HG03575 (cell line): ENCODE data around the gene ASIC2.

ENCODE experiments used
- ATAC-seq: cut with Tn5 transposase; IDR thresholded peaks from one replicate; pipeline ENCODE4 v1.9.1; 2021; ENCODE audit not compliant: unreplicated experiment, insufficient number of reproducible peaks, low FRiP score; ENCODE audit errors: extremely low read depth

The ASIC2 gene

DNA sequence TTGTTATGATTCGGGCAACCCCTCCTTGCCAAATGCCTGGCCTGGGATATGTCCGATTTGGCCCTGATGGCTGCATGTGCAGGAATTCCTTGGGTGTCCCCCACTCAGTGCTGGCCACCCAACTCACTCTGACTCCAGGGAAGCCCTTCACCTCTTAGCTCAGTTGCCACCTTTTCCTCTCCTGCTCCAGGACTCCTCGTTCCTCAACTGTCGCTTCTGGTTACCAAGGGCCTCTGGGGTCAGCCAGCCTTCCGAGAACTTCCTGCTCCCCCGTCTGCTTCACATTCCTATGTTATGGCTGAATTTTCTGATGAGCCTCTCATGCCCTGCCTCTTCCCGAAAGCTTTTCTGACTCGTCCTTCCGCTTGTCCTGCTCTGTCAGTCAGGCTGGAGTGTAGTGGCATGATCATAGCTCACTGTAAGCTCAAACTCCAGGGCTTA, 237.9 kb downstream of the ASIC2 start:
- no peak for ATAC-seq

DNA sequence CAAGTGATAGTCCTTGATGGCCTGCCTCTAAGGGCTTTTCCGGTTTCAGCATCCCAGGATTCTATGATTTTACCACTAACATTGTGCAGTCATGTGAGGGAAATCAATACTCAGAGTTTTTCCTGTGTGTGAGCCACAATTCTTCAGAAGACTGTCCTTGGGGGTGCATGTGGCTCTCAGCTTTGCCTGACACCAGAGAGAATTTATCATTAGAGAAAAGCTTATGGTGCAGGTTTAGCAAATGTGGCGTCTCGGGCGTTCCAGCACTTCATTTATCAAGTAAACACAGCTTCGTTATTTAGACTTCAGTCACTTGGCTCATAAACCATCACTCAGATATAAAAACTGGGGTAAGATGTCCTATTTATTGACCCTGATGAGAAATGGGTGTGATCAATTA, 238.7 kb downstream of the ASIC2 start:
- no peak for ATAC-seq

DNA sequence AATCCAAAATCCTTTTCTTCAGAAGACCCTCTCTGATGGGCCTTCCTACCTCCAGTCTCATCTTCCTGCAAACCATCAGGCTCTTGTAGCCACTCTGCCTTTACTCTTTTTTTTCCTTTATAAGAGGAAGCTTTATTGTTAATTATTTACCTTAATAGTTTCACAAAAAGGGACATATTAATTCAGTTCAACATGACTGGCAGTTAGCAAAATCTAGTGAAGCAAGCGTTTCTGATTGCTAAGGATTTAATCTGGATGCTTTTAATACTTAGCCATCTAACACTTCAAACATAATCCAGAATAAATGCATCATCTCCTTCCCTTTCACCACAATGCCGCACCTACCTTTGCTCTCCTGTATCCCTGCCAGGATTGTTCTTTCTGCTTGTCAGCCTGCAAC, 239.4 kb downstream of the ASIC2 start:
- ATAC-seq, result no peak

DNA sequence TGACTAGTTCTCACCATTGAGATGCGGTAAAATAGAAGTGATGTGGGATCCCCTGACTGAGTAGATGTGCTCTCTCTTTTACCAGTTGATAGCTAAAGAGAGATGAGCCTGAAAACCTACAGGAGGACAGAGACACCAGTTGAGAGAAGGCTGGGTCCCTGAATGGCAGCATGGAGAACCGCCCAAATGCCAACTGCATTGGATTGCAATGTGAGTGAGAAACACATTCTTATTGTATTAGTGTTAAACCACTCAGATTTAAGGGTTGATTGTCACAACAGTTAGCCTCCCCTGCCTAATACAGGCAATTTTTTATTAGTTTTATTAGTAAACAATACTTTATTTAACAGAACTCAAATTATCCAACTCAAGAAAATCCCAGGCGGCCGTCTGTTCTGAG, 240.2 kb downstream of the ASIC2 start:
- ATAC-seq, result no peak

DNA sequence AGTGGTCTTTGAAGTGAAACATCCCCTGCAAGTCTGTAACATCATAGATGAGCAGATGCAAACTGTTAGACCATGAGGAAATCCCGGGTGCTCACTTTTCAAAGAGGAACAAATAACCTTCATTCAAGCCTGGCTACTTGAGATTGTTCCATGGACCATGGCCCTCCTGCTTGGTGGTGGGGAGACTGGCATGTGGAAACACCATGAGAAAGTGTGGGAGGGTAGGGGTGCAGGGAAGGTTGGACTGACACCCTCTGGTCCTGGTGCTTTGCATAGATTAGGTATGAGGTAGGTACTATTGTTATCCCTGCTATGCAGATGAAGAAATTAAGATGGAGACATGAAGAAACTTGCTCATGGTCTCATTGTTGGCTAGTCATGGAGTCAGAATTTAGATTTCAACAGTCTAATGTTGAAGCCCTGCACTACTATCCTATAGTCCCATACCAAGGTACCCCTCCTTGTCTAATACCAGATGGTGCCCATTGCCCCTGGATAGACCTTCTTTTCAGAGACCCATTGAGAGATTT, 242.4 kb downstream of the ASIC2 start:
- no peak for ATAC-seq

DNA sequence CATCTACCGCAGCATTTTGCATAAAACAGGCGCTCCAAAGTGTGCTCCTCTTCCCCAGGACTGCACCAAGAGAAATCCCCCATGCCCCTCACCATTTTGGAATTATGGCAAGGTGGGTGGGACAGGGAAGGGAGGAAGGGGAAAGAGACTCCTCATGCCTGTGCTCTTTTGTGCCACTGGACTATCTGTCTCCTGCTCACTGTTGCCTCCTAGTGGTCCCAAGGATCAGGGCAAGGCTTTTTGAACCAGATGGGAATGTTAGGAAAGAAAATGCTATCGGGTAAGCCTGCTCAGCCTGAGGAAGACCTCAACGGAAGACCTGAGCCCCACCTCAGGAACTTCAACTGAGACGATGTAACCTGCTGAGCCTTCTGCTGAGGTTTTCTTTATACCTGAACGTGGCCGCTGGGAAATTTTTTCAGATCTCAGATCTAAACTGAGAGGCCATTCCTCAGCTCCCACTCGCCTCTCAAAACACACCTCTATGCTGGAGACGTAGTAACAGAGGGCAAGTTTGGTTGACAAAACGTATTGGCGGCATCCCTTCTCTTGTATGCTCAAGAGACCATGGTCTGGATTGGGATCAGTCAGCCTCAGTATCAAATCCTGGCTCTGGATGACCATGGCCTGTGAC, 243.2 kb downstream of the ASIC2 start:
- ATAC-seq, result no peak

DNA sequence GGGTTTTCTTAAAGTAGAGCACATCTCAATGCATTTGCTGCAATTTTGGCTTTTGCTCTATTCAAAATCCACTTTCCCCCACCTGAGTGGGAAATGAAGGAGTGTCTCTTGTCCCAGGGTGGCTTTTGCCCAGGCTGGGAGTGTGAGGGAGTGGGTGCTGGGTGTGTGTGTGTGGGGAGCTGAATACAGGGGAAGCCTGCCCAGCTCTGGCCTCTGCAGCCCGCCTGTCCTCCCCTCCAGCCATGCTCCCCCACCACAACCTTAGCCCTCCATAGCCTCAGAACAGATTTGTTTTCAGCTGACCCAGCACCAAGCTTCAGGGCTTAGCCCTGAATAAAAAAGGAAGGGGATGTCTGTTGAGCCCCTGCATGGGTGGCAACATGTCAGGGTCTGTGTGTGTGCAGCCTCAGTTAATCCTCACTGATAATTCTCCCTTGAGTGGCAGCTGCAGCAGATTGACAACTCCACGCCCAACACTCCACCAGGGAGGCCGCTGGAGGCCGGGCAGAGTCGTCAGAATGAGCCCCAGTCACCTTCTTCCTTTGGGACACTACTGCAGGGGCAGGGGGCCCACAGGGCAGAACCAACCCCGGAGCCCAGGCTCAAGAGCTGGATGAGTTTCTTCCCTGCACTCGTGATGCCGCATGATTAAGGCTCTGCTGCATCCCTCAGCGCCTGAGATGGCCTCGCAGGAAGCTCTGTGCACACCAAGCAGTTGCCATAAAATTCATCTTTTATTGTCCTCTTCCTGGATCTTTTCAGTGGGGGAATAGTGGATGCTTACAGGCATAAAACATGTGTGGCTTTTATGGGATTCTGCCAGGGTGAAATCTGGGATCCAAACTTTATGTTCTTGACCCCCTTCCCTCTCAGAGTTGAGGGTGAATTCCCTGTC, 246.5 kb downstream of the ASIC2 start:
- ATAC-seq, result no peak

DNA sequence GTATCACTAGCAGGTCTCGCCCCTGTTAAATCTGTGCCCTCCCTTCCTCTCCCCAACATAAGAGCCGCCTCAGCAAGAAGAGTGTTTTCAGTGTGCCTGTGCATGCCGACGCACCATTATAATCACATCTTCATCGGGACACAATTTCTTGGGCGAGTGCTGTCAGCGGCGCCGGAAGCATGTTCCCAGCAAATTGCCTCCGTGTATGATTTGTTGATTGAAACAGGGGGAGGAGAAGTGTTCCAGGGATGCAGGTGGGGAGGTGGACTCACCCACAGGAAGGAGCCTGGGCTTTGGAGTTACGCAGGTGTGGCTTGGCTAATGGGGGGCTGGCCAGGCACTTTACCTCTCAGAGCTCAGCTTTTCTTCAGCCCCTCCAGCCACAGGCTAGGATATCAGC, 247.9 kb downstream of the ASIC2 start:
- ATAC-seq, result no peak

DNA sequence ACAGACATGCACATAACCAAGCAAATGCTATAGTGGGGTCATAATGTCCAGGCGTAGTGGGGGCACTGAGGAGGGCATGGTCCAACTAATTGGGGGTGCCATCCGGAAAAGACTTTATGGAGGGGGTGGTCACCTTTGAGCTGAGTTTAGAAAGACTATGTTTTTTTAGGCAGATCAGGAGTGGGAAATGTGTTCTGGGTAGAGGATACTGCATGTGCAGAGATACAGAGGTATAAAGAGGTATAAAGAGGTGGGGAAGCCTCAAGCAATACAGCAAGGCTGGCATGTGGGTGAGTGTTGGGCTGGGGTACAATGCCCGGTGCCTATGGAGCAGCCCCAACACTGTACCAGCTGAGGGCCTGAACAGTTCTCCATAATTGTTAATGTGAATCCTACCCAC, 248.3 kb downstream of the ASIC2 start:
- no peak for ATAC-seq

DNA sequence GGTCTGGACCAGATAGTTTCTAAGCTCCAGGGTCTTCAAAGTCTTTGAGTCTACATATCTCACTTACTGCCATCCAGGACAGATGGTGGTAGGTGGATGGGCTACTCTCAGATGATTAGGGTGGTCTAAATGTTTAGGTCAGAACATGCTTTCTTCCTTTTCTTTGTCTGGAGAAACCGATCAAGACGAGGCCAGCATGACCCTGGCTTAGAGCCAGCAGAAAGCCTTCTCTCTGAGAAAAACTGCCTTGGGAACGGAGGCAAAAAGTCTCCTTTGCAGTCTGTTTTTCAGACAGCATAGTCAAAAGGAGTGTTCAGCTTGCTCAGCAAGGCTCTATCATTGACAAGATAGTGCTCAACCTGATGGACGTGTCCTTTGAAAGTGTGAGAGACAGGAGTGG, 252.6 kb downstream of the ASIC2 start:
- ATAC-seq, result no peak

DNA sequence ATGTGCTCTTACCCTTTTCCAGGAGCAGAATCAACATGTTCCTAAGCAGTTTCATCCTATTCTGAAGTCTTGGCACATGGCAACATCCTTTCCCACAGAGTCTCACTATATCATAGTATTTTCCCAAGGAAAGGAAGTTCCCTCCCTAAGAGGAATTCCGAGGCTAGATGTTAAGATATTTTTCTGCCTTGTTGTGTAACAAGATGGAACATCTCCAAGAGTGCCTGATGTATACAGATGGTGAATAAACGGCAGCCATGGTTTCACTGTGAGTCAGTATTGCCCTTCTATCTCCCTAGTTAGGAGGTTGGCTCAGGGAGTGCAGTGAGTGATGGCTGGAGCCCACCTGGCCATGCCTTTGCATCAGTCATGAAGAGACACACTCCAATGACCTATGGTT, 253.2 kb downstream of the ASIC2 start:
- no peak for ATAC-seq

DNA sequence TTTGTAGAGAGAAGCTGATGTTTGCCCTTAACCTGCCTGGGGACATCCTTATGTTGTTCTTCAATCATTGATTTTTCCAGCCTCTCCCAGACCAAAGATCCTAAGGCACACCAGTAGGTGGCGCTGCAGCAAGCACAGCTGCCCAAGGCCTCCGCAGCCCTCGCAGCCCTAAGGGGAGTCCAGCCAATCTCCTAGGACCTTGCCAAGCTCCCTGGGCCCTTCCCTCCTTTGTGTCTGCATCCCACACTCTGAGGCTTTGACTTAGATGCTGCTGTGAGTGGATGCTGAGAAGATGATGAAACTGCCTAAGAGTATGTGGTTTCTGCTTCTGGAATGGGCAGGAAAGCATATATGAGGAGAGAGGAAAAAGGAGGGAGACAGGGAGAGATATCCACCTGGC, 254.4 kb downstream of the ASIC2 start:
- no peak for ATAC-seq

DNA sequence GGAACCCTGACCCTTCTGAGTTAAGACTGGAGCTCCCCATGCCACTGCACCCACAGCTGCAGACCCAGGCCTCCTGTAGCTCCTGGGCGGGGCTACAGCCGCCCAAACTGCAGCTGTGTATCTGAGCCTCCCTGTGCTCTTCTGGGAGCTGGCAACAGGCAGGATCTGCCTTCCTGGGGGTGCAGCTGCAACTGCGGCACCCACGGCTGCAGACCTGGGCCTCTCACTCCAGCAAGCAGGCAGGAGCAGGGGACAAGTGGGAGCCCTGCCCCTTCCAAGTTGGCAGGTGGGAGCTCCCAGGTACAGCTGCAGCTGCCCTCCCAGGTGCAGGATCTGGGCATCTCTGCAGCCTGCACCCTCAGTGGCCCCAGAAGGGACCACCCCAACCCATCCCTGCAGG, 259.9 kb downstream of the ASIC2 start:
- no peak for ATAC-seq

DNA sequence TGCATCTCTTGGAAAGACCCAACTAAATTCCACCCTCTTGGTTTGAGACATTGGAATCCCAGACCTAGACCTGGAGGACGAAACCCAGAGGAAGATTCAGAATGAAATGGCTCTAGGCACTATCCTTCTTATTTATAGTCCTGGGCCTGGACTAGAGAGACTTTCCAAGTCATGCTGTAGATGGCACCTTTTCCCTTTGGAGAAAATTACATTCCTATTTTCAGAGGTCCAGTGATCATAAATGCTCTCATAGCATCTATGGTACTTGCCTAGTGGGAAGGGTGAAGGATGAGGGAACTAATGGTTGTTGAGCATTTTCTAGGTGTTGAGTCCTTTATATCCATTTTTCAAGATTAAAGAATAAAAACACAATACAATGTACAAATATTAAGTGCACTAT, 264.3 kb downstream of the ASIC2 start:
- no peak for ATAC-seq

DNA sequence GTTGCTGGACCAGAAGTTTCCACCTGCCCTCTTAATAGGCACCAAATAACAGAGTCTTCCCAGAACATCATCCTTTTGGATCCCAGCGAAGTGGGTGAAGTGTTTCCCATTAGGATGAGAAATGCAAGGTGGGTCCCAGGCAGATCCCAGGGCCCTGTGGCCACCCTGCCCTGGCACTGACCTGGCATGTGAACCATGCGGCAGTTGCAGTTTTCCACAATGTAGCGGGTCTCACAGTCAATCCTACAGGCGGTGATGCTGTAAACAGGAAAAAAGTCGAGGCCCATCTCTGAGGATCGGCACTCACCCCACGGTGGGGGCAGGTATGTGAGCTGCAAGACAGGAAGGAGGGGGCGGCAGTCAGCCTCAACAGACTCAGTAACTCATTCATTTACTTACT, 265.0 kb downstream of the ASIC2 start:
- no peak for ATAC-seq

DNA sequence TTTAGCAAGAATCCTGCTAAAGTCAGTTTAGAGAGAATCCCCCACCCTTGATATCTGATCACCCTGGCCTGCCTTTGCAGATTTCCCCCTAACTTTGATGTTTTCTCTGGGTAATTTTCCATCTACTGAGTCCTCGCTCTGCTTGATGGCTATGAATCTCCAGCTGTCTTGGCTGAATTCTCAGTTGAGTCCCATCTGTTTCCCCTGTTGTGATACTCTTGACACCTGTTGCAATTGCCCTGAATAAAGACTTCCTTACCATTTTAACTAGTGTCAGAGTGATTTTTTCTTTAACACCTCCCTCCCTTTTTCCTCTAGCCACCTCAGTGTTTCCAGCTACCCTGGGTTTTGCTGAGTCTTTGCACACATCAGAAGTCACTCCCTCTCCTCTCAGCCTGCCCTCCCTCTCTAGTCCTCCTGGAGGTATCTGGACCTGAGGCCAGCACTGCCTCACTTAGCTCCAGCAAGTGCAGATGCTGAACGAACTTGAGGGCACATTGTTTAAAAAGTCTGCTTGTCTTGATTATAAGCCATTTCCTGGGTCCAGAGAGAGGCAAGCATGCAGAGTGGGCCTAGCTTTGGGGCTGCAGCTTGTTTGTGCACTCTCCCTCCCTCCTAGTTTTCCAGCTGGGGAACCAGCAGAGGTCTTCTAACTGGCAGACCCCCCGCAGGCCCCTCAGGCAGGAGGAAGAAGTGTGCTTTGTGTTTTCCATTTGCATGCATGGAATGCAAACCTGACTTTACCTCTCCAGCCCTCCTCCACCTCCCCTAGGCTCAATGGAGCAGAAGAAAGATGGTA, 268.2 kb downstream of the ASIC2 start:
- ATAC-seq, result no peak

DNA sequence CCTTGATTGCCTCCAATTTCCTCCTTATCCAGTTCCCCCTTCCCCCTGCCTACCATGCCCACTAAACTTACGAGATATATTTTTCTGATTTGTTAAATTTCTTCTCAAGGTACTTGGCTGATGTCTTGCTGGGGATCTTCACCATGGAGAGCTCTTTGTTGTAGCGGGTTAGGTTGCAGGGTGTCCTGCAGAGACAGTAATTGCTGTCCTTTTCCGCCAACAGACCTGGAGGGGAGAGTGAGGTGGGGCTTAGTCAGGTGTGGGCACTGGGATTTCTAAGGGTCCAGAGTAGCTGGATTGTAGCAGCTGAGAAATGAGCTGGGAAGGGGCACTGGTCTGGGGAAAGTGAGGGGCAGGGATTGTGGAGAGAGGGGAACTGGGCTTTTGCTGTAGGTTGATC, 269.3 kb downstream of the ASIC2 start:
- no peak for ATAC-seq

DNA sequence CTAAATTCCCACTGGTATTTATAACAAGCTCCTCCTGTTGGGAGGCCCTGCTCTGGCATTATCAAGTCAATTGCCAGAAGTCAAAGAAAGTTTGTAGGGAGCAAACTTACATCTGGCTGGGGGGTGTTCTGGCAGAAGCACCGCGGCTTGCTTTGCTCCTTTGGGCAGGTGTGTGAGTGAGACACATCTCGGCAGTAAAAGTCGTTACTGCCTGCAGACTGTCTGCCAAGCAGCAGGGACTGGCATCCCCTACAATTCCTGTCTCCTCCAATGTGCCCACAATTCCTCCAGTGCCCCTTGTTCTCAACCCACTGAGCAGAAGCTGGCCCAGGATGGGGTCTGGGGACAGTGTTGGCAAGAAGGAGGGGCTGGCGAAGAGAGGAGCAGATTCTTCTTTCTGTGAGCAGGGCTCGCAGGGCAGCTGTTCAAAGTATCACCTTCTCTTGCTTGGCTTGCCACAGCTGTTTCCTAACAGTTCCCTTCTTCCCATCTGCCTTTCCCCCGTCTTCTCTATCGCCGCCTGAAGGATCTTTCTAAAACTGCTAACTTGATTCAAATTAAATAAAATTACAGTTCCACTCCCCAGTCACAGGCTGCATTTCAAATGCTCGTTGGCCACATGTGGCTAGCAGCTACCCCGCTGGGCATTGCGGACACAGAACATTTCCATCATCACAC, 271.2 kb downstream of the ASIC2 start:
- no peak for ATAC-seq
